Stimulated activated CD8-positive, alpha-beta memory T cell treated with anti-CD3 and anti-CD28 coated beads, Interleukin-4, amount 100 ng/mL, for 1 hour (primary cell): ENCODE measurements around the gene BRSK1.

Experiments used
- DNase-seq, 2 donors: peaks; one replicate each; pipeline ENCODE4 v3.0.0-alpha.2; 2020; ENCODE audit warnings: low read depth in 2 of 2, low spot score in 1 of 2

The BRSK1 gene

DNA sequence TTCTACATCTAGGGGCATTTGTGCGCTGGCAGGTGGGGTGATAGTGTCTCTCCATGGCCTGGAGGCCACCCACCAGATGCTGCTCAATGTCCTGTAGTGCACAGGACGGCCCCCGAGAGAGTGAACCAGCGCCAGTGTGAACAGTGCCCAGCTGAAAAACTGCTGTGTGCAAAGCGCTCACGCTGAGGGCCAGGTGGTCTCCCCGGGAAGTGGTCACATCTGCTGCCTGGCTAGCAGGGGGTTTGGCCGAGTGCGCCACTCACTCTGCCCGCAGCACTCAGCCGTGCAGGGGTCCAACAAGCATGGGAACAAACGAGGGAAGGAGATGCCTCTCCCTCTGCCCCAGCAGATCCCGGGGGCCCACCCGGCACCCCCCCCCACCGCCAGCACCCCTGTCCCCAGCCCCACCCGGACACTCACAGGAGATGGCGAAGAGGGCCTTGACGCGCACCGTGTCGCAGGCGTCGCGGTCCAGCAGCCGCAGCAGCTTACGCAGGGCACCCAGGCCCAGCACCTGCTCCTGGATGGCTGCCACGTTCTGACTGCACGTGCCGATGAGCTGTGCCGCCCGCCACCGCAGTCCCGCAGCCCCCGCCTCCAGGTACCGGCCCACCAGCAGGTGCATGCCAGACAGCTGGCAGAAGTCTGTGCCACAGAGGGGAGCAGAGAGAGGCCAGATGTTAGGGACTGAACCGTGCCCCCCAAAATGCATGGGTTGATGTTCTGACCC is 9.7 kb upstream of the BRSK1 start:
- DNase-seq = no peak

DNA sequence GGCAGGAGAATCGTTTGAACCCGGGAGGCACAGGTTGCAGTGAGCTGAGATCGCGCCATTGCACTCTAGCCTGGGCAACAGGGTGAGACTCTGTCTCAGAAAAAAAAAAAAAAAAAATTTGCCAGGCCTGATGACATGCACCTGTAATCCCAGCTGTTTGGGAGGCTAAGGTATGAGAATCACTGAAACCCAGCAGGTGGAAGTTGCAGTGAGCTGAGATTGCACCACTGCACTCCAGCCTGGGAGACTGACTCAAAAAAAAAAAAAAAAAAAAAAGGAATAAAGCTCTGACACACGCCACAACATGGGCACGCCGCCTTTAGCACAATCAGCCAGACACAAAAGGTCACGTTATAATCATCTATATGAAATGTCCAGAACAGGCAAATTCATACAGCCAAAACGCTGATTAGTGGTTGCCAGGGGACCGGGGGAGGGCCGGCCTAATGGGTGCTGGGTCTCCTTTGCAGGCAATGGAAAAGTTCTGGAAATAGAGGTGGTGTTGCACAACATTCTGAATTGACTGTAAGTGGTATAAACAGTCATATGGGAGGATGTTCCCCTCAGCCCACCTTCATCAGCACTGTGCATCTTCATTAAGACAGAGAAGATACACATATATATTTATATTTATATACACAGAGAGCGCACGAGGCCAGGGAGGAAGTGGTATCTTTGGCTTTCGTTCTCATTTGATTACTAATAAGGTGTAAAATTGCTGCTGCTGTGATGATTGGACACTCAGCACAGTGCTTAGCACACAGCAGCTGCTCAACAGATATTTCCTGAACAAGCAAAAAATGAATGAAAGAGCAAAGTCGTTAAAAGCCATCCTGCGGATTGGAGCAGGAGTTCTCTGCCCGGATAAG is 7.7 kb upstream of the BRSK1 start:
- DNase-seq = no peak

- DNase-seq = no peak
These were observed 6.9 kb upstream of the BRSK1 start for GRCh38 chr19:55276720-55277430.

DNA sequence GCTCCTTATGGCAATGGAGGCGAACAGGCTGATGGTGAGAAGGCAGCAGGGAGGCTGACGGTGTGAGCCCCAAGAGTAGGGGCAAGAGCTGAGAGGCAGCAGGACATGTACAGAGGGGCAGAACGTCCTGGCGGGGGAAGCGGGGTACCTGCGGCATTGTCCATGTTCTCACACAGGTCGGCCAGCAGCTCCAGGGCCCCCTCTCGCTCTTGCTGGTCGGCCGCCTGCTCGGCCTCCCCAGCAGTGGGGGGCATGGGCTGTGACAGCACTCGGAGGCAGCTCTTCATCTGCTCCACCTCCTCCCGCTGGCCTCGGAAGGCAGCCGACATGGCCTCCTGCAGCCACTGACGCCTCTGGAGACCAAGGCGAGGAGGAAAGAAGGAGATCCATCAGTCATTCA is 6.3 kb upstream of the BRSK1 start:
- DNase-seq = no peak

GRCh38 chr19:55278391-55279135 is 5.2 kb upstream of the BRSK1 start:
- DNase-seq = no peak

GRCh38 chr19:55279340-55279739 is 4.5 kb upstream of the BRSK1 start:
- no peak for DNase-seq

DNA sequence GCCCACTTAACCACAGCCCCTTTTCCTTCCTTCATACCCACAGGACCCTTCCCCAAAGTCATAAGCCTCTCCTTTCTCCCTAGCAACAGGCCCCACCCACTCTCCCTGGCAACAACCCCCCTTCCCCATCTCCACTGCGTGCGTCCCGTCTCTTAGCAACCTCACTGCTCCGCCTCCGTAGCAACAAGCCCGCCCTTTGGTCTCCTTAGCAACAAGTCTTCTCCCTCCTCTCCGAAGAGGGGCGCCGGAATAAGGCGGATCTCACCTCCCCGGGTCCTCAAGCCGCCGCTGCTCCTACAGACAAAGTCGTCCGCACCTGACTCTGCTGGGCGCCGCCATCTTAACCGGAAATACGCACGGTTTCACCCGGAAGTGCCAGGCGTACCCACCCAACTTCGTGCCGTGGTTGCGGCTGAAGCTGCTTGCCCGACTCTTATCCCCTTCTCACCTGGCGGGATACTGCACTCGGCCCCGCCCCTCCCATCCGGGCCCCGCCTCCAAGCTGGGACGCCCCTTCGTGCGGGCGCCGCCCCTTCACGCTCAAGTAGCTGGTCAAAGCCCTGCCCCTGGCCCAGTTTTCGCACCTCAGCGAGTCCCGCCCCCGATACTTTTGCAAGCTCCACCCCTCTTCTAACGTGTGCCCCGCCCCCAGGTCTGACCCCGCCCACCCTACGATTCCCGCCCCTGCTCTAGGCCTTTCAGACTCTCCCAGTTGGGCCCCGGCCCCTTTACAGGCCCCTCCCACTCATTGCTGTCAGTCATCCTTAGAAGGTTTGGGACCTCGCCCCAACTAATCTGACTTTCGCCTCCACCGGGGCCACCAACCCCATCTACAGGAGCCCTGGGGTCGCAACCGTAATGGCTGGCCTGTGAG is 3.8 kb upstream of the BRSK1 start, which contains the start of gene HSPBP1:
Gene HSPBP1 (minus strand): TSS at position 341 of the 874 bp plus-strand sequence. CDS start 502 bp downstream, outside the sequence.
- DNase-seq = peak; percentile 75 to 87

- no peak for DNase-seq
These were observed 735 bp downstream of the BRSK1 start for GRCh38 chr19:55284405-55285058.

DNA sequence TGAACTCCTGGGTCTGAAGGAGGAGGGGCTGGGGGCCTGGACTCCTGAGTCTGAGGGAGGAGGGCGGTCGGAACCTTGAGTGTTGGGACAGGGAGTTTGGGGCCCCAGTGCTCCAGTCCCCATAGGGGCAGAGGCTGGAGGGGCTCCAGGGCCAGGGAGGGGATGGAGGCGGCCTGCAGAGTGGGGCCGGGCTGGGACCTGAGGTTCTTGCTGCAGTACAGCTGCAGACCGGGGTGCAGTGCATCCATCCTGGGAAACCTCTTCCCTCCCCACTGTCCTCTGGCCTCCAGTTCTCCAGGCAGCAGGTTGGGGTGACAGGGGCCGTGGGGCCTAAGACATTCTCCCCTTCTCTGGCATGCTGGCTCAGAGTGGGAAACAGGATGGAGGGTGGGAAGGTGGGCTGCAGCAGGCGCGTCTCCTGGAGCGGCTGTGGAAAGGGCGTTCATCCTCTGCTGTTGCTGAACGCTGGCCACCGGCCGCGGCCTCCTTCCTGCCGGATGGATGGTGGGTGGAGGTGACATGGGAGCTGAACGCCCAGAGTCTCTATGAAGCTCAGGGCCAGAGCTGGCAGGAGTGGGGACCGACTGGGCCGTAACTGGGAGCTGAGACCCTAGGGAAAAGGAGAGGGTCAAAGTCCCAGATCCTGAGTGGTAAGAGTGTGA is 1.6 kb downstream of the BRSK1 start:
- no peak for DNase-seq

DNA sequence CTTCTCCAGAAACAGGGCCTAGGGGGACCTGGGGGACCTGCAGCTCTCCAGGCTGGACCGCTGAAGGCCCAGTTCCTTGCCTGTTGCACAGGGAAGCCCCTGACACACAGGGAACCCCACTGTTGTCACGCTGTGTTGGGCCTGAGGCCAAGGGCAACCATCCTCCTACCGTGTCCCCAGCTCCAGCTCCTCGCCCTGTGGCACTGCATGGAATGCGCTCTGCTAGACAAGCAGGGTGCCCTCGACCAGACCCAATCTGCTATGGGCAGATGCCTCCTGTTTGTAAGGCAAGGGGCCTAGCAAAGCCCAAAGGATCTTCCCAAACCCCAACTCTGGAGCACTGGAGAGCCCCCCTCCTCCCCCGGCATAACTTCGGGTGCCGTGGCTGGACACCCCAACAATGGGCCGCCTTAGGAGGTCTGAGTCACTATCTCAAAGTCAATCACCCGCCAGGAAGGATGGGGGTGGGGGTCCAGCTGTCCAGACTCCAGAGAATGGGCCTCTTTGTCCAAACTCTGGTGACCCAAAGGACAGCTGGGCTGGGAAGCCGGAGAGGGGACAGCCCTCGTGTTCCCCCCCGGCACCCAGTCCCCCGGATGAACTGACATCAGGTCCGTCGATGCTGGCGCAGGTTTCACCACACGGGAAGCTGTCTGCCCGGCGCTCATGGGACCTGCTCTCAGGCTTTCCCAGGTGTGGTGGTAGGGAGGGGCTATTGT is 3.7 kb downstream of the BRSK1 start:
- no peak for DNase-seq

GRCh38 chr19:55289117-55289796 is 5.5 kb downstream of the BRSK1 start:
- DNase-seq = no peak

- no peak for DNase-seq
These were observed 13.5 kb downstream of the BRSK1 start for GRCh38 chr19:55297267-55297666.

GRCh38 chr19:55299991-55300390 is 16.2 kb downstream of the BRSK1 start:
- no peak for DNase-seq

- no peak for DNase-seq
These were observed 17.2 kb downstream of the BRSK1 start for GRCh38 chr19:55300886-55301458.

- DNase-seq = peak; percentile 94 to 97
These were observed 17.9 kb downstream of the BRSK1 start for GRCh38 chr19:55301459-55302317.

DNA sequence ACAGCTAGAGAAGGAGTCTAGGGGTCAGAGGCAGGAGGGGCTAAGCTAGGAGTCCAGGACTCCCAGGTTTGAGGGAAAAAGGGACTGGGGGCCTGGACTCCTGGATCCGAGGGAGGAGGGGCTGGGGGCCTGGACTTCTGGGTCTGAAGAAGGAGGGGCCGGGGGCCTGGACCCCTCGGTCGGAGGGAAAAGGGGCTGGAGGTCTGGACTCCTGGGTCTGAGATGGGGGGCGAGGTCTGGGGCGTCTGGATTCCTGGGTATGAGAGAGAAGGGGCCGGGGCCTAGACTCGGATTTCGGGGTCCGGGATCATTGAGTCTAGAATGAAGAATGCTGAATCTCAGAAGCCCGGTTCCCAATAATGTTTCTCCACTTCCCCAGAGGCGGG is 18.5 kb downstream of the BRSK1 start:
- no peak for DNase-seq
